ENCODE measurements around the gene MPP2. TPM values are rescaled to one million over a fixed set of nuclear protein-coding genes. Genes with fewer than 3 reads are reported as not detected.
"Not testable (repeated sequence)": the region's sequence is repeated elsewhere in the genome, so short reads cannot be mapped to it uniquely, and the experiment has no call there.

MPP2 gene
- 14.2 TPM for total RNA-seq

- DNase-seq: peak; percentile 80
Observed at GRCh38 chr17:43907425-43907981, at the start of gene MPP2. TSS of gene MPP2 (minus strand) at chr17:43907536. CDS start at chr17:43904460, 3,076 bp downstream.

GRCh38 chr17:43956222-43956621 lies 48.9 kb upstream of the MPP2 start:
- no peak for DNase-seq

- no peak for DNase-seq
Observed at GRCh38 chr17:43953746-43954145, 46.4 kb upstream of the MPP2 start, which contains the start of gene PYY. TSS of gene PYY (minus strand) at chr17:43953940. CDS start at chr17:43953483, 457 bp downstream.

GRCh38 chr17:43952724-43953666 lies 45.7 kb upstream of the MPP2 start:
- no peak for DNase-seq

- DNase-seq: no peak
Observed at GRCh38 chr17:43952351-43952723, 45.0 kb upstream of the MPP2 start.

- no peak for DNase-seq
Observed at GRCh38 chr17:43951750-43952149, 44.4 kb upstream of the MPP2 start.

- no peak for DNase-seq
Observed at GRCh38 chr17:43950554-43950953, 43.2 kb upstream of the MPP2 start.

GRCh38 chr17:43949781-43950180 lies 42.4 kb upstream of the MPP2 start:
- no peak for DNase-seq

- DNase-seq: no peak
Observed at GRCh38 chr17:43946781-43947180, 39.4 kb upstream of the MPP2 start.

GRCh38 chr17:43945074-43945829 lies 37.9 kb upstream of the MPP2 start:
- no peak for DNase-seq

GRCh38 chr17:43942051-43942685 lies 34.8 kb upstream of the MPP2 start, which contains the start of gene PPY:
TSS of gene PPY (minus strand) at chr17:43942476. CDS start at chr17:43941654, 822 bp downstream.
- DNase-seq: no peak

GRCh38 chr17:43940630-43941029 lies 33.3 kb upstream of the MPP2 start:
- DNase-seq: no peak

GRCh38 chr17:43939886-43940285 lies 32.5 kb upstream of the MPP2 start:
- no peak for DNase-seq

GRCh38 chr17:43939452-43939851 lies 32.1 kb upstream of the MPP2 start:
- DNase-seq: not testable (repeated sequence)

- no peak for DNase-seq
Observed at GRCh38 chr17:43938838-43939182, 31.5 kb upstream of the MPP2 start.

- no peak for DNase-seq
Observed at GRCh38 chr17:43936434-43936833, 29.1 kb upstream of the MPP2 start.

GRCh38 chr17:43935926-43936261 lies 28.6 kb upstream of the MPP2 start:
- no peak for DNase-seq

- no peak for DNase-seq
Observed at GRCh38 chr17:43935204-43935925, 28.0 kb upstream of the MPP2 start.

GRCh38 chr17:43932923-43933322 lies 25.6 kb upstream of the MPP2 start:
- DNase-seq: no peak

- no peak for DNase-seq
Observed at GRCh38 chr17:43932357-43932756, 25.0 kb upstream of the MPP2 start.

GRCh38 chr17:43931062-43931571 lies 23.8 kb upstream of the MPP2 start:
- DNase-seq: no peak

- DNase-seq: no peak
Observed at GRCh38 chr17:43928609-43929008, 21.3 kb upstream of the MPP2 start.

Measured in occipital lobe (tissue), 2 donors.